ENCODE measurements around the gene RHOD.

Gene RHOD

DNA sequence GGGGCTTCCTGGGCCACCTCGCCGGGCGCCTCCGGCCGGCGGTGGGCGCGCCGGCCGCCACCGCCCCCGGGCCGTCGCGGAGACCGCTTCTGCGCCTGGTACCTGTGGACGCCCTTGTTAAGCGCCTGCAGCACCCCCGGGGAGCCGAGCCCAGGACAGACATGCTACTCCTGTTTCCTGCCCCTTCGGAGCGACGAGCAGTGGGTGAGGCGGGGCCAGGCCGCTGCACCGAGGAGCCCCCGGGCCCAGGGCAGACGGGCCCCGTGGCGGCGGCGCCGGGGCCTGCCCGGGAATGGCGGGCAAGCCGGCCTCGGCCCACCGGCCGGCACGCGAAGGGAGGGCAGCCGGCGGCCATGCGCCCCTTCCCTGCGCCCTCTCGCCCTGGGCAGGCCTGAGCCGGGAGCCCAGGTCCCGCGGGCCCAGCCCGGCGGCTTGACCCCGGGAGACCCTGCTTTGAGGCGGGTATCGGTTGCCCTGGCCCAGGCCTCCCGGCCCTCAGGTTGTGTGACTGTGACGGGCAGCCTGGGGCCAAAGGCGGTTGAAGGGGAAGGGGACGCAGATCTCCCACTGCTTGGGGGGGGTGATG is 61.6 kb downstream of the RHOD start:
- FAIRE-seq = peak; percentile 50
- peak; percentile 31 for DNase-seq (ENCODE audit: insufficient read length, low spot score)
- TF ChIP-seq PAX5 (IDR thresholded peaks at IDR 0.05; ENCODE audit: insufficient read depth, low read length, severe bottlenecking) (no peak), POU2F2 (IDR thresholded peaks at IDR 0.05; ENCODE audit: low read depth, low read length) (no peak), POLR2AphosphoS5 (IDR thresholded peaks at IDR 0.05; ENCODE audit: low read depth, low read length) (no peak), SPI1 (IDR thresholded peaks at IDR 0.05; ENCODE audit: low read depth, low read length) (no peak), POLR2A (IDR thresholded peaks at IDR 0.05; ENCODE audit: low read depth, low read length) (no peak), TAF1 (IDR thresholded peaks at IDR 0.05; ENCODE audit: low read depth, low read length) (no peak)

DNA sequence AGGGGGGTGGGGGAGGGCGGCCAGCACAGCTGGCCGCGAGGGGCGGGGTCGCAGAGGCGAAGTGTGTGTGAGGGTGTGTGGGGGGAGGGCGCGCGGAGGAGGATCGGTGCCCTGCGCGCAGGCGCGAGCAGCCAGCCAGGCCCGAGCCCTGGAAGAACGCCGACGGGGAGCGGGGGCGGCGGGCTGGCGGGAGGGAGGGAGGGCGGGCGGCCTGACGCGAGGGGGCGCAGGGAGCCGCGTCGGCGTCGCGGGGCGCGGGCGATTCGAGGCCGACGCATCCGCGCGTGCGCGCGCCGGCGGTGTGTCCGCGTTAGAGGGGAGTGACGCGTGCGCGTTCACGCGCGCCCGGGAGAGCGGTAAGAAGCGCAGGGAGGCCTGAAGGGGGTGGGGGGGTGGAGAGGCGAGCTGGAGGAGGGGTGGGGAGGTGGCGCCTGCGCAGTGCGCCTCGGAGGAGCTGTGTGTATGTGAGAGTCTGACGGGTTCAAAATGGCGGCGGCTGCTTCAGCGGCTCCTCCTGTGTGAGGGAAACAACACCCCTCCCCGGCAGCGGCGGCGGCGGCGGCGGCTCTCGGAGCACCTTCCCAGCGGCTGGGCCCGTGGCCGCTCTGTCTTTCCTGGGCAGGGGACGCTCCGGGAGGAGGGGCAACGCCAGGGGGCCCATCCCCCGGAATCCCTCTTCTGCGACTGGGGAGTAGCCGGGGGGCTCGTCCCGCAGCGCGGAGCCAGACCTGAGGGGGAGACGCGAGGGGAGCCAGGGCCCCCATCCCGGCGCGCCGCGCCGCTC is 62.3 kb downstream of the RHOD start, which contains the start of gene KDM2A:
TSS of gene KDM2A (plus strand) at position 463 of the 784 bp plus-strand sequence. CDS start 2,054 bp downstream, outside the sequence.
- TF ChIP-seq POLR2A (IDR thresholded peaks at IDR 0.05; ENCODE audit: low read depth, low read length) (peak; percentile 60; the same call in 1 of the 2 replicates), SPI1 (IDR thresholded peaks at IDR 0.05; ENCODE audit: low read depth, low read length) (no peak), POU2F2 (IDR thresholded peaks at IDR 0.05; ENCODE audit: low read depth, low read length) (no peak), TAF1 (IDR thresholded peaks at IDR 0.05; ENCODE audit: low read depth, low read length) (peak; percentile 86; the same call in 1 of the 2 replicates)
- peak; percentile 97 for DNase-seq (ENCODE audit: insufficient read length, low spot score)
- peak; percentile 100 for FAIRE-seq

DNA sequence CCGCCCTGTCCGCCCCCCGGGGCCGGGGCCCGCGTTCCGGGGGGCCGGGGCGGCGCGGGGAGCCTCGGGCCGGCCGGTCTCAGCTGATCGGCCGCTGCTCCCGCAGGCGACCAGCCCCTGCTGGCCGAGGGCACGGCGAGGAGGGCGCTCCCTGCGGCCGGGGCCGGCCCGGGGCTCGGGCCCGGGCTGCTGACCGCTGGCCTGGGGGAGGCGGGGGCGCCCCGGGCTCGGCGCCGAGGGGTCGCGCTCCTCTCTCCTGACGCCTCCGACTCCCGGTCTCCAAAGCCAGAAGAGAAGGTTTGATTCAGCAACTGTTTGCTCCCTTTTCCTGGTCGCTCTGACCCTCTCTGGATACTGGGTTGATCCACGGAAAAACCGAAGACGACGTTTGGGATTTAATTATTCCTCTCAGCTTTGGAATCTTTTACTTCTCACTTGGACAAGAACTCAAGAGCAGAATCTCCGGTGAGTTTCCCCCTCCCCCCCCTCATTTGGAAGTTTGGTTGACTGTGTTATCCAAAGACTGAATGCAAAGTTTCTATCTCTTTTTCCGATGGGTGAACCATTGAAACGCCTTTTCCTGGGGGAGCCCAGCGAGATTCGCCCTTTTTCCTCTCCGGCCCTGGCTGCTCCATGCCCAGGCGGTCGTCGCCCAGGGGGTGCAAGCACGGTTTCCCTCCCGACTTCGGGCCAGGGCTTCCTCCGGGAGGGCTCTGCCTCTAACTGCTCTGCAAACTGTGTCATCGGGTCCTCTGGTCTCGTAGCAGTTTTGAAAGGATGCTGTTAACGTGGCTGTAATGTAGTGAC is 63.1 kb downstream of the RHOD start:
- FAIRE-seq (peak; percentile 52), DNase-seq (ENCODE audit: insufficient read length, low spot score) (no peak)
- TF ChIP-seq TAF1 (IDR thresholded peaks at IDR 0.05; ENCODE audit: low read depth, low read length) (no peak), POLR2AphosphoS5 (IDR thresholded peaks at IDR 0.05; ENCODE audit: low read depth, low read length) (no peak), POU2F2 (IDR thresholded peaks at IDR 0.05; ENCODE audit: low read depth, low read length) (no peak), SPI1 (IDR thresholded peaks at IDR 0.05; ENCODE audit: low read depth, low read length) (no peak)

DNA sequence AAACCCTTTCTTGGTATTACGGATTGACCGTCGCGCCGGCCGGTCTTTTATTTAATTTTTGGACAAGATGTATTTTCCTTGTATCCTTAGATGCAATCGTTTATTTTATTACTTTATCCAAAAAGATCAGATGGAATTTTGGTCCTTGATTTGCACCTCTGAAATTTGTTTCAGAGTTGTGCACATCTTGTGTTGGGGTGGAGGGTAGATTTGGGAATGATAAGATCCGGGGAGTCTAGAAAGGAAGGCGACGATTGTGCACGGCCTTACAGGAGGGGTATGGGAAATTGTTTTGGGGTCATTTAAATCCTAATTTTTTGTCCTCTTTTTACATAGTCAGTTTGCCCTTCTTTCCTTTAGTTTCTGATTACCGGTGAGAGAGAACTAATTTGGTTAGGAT is 63.8 kb downstream of the RHOD start:
- no peak for DNase-seq (ENCODE audit: insufficient read length, low spot score)
- TF ChIP-seq SPI1 (IDR thresholded peaks at IDR 0.05; ENCODE audit: low read depth, low read length) (no peak), POLR2AphosphoS5 (IDR thresholded peaks at IDR 0.05; ENCODE audit: low read depth, low read length) (no peak), POU2F2 (IDR thresholded peaks at IDR 0.05; ENCODE audit: low read depth, low read length) (no peak), PAX5 (IDR thresholded peaks at IDR 0.05; ENCODE audit: insufficient read depth, low read length, severe bottlenecking) (no peak), POLR2A (IDR thresholded peaks at IDR 0.05; ENCODE audit: low read depth, low read length) (no peak), TAF1 (IDR thresholded peaks at IDR 0.05; ENCODE audit: low read depth, low read length) (no peak)
- no peak for FAIRE-seq

- DNase-seq (ENCODE audit: insufficient read length, low spot score) = no peak
- FAIRE-seq = peak; percentile 84
Measured at GRCh38 chr11:67120881-67121710, 64.4 kb downstream of the RHOD start.

More at GRCh38 chr11:67120881-67121710, 64.4 kb downstream of the RHOD start:
- no peak for TF ChIP-seq POLR2A (IDR thresholded peaks at IDR 0.05; ENCODE audit: low read depth, low read length)
- TF ChIP-seq POLR2AphosphoS5 (IDR thresholded peaks at IDR 0.05; ENCODE audit: low read depth, low read length) = no peak
- peak; percentile 44; the same call in 1 of the 2 replicates for TF ChIP-seq TAF1 (IDR thresholded peaks at IDR 0.05; ENCODE audit: low read depth, low read length)
- TF ChIP-seq SPI1 (IDR thresholded peaks at IDR 0.05; ENCODE audit: low read depth, low read length) = peak; percentile 97
- no peak for TF ChIP-seq PAX5 (IDR thresholded peaks at IDR 0.05; ENCODE audit: insufficient read depth, low read length, severe bottlenecking)
- TF ChIP-seq POU2F2 (IDR thresholded peaks at IDR 0.05; ENCODE audit: low read depth, low read length) = no peak
